Measurements from ENCODE around the gene TENM4. TPM values are rescaled to one million over a fixed set of nuclear protein-coding genes. Genes with fewer than 3 reads are reported as not detected.

The TENM4 gene
- total RNA-seq, 1 experiment from 2014 or later: 0.39 TPM

DNA sequence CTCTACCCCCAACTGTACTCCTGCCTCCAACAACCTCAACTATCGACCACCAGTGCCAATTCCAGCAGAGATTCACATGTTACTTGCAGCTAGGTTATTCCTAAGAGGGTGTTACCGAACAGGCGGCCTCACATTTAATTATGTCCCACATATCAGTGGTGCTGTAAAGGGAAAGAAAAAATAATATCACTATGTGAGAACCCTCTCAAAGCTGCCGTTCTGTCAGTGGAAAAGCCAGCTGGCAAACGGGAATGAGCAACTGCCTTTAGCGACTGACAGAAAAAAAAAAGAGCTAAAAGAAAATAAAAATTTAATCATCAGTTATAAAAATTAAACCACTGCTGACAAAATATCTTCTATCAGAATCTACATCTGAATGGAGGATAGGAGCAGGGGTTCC, 595.3 kb downstream of the TENM4 start:
- TF ChIP-seq TCF7L2 (IDR thresholded peaks at IDR 0.05; ENCODE audit: low read depth, low read length) (no peak), REST (IDR thresholded peaks at IDR 0.05; ENCODE audit: insufficient read depth in 1 of 2, low read depth in 2 of 2, low read length in 1 of 2) (no peak), POLR2AphosphoS5 (IDR thresholded peaks at IDR 0.05; ENCODE audit: low read depth, low read length) (no peak), SIN3A (IDR thresholded peaks at IDR 0.05; ENCODE audit: borderline replicate concordance, insufficient read depth, low read depth, low read length) (no peak)
- TF ChIP-seq, protein P1, sequence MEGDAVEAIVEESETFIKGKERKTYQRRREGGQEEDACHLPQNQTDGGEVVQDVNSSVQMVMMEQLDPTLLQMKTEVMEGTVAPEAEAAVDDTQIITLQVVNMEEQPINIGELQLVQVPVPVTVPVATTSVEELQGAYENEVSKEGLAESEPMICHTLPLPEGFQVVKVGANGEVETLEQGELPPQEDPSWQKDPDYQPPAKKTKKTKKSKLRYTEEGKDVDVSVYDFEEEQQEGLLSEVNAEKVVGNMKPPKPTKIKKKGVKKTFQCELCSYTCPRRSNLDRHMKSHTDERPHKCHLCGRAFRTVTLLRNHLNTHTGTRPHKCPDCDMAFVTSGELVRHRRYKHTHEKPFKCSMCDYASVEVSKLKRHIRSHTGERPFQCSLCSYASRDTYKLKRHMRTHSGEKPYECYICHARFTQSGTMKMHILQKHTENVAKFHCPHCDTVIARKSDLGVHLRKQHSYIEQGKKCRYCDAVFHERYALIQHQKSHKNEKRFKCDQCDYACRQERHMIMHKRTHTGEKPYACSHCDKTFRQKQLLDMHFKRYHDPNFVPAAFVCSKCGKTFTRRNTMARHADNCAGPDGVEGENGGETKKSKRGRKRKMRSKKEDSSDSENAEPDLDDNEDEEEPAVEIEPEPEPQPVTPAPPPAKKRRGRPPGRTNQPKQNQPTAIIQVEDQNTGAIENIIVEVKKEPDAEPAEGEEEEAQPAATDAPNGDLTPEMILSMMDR (IDR thresholded peaks at IDR 0.05): no peak
- ATAC-seq: no peak

GRCh38 chr11:78841456-78842060, 599.3 kb downstream of the TENM4 start:
- CTCF ChIA-PET: no interaction called here
- no peaks in the 10 kb centered on the region for H3K9me3 ChIP-seq (ENCODE audit: control insufficient read depth, insufficient read depth, low read depth, low read length)
- no peaks in the 10 kb centered on the region for H3K4me1 ChIP-seq (ENCODE audit: control insufficient read depth, insufficient read depth, low read length)
- no peaks in the 10 kb centered on the region; the same call in 1 of the 2 replicates for H3K27me3 ChIP-seq (ENCODE audit: control insufficient read depth, insufficient read depth, low read length)
- no peak for TF ChIP-seq REST (IDR thresholded peaks at IDR 0.05; ENCODE audit: insufficient read depth in 1 of 2, low read depth in 2 of 2, low read length in 1 of 2)
- TF ChIP-seq POLR2AphosphoS5 (IDR thresholded peaks at IDR 0.05; ENCODE audit: low read depth, low read length): no peak
- TF ChIP-seq SIN3A (IDR thresholded peaks at IDR 0.05; ENCODE audit: borderline replicate concordance, insufficient read depth, low read depth, low read length): no peak
- TF ChIP-seq, protein P1 (IDR thresholded peaks at IDR 0.05): no peak
- no peak for TF ChIP-seq TCF7L2 (IDR thresholded peaks at IDR 0.05; ENCODE audit: low read depth, low read length)
- intact Hi-C loops (cut with micrococcal nuclease; ENCODE audit: unreplicated experiment) (no loop called here), in situ Hi-C loops (cut with HindIII; ENCODE audit: low pct_unique_long_range_greater_than_20kb, low sequenced_read_pairs) (no loop called here)
- POLR2A ChIA-PET: no interaction called here
- no peaks in the 10 kb centered on the region for H3K36me3 ChIP-seq (ENCODE audit: control insufficient read depth, insufficient read depth, low read length)
- DNase-seq (ENCODE audit: low read depth, low spot score) (no peak), ATAC-seq (no peak)
- H3K27ac ChIP-seq (ENCODE audit: low read length): no peak overlapping the region
- no TSS peak for BruUV-seq (replicated peaks)
- H3K4me3 ChIP-seq (ENCODE audit: low read depth in 2 of 2, low read length in 2 of 2): no peak overlapping the region

More for the DNA sequence above, 595.3 kb downstream of the TENM4 start:
- BruUV-seq (replicated peaks): no TSS peak
- CTCF ChIA-PET: no interaction called here
- in situ Hi-C loops (cut with HindIII; ENCODE audit: low pct_unique_long_range_greater_than_20kb, low sequenced_read_pairs) (no loop called here), intact Hi-C loops (cut with micrococcal nuclease; ENCODE audit: unreplicated experiment) (no loop called here)
- Histone ChIP-seq H3K36me3 (ENCODE audit: control insufficient read depth, insufficient read depth, low read length) (no peaks in the 10 kb centered on the region), H3K4me1 (ENCODE audit: control insufficient read depth, insufficient read depth, low read length) (no peaks in the 10 kb centered on the region), H3K27ac (ENCODE audit: low read length) (no peak overlapping the region), H3K4me3 (ENCODE audit: low read depth in 2 of 2, low read length in 2 of 2) (no peak overlapping the region), H3K27me3 (ENCODE audit: control insufficient read depth, insufficient read depth, low read length) (peaks cover 6% of the 10 kb centered on the region), H3K9me3 (ENCODE audit: control insufficient read depth, insufficient read depth, low read depth, low read length) (no peaks in the 10 kb centered on the region)
- POLR2A ChIA-PET: no interaction called here
- DNase-seq (ENCODE audit: low read depth, low spot score): no peak
